T-helper 9 cell (primary cell): ENCODE measurements around the gene SMC4.

Experiments
- DNase-seq: peaks from one replicate; pipeline ENCODE4 v3.0.0-alpha.2; 2020

Gene SMC4

DNA sequence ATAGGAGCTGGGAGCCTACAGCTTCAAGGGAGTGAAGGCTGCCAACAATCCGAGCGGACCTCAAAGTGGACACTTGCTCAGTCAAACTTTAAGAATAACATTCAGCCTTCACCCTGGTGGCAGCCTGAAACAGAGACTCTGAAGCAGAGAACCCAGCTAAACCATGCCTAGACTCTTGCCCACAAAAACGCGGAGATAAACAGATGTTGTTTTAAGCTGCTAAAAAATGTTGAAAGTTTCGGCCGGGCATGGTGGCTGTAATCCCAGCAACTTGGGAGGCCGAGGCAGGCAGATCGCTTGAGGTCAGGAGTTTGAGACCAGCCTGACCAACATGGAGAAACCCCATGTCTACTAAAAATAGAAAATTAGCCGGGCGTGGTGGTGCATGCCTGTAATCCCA is 79.9 kb downstream of the SMC4 start:
- DNase-seq: no peak

DNA sequence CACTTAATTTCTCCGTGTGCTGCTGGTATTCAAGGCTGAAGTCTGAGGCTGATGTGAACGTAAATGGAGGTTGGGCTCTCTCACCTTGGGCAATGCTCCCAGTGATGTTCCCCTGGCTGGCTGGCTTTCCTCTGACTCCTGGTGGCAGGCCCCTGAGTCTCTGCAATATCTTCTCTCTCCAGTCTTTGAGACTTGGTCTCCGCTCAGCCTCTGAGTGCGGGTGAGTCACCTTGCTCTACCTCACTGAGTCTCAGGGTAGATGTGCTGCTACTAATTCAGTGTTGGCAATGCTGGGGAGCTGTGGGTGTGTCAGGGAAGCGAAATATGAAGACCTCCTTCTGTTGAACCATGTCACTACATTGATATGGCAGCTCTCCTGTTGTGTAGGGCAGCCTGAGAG is 81.5 kb downstream of the SMC4 start:
- DNase-seq: no peak

DNA sequence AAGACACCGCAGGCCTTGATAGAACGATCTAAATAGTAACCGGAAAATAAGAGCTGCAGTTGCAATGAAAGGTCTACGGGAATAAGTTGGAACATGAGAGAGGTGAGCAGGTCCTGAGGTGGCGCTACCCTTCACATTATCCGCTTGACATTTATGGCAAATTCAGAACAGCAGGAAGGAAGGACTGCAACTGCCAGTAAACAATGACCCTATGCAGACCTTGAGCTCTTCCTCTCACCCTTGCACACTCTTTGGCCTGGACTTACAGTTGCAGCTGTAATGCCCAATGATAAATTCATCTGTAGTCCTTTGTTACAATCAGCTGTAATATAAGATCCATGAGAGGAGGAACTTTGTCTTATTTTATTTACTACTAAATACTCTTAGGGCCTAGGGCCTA is 82.4 kb downstream of the SMC4 start:
- DNase-seq: no peak

DNA sequence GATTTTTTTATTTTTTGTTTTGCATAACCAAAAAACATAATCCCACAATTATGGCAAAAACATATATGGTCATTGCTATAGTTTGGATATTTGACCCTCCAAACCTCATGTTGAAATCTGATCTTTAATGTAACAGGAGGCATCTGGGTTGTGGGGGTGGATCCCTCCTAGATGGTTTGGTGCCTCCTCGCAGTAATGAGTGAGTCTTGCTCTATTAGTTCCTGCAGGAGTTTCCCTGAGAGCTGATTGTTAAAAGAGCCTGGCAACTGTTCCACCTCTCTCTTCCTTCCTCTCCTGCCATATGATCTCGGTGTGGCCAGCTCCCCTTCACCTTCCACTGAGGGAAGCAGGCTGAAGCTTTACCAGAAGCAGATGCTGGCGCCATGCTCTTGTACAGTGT is 83.3 kb downstream of the SMC4 start:
- no peak for DNase-seq
